Hepatocyte (in vitro differentiated cells): ENCODE data around the gene CCNB1IP1. TPM values are rescaled to one million over a fixed set of nuclear protein-coding genes. Genes with fewer than 3 reads are reported as not detected.

Experiments
- DNase-seq: peaks from one replicate; pipeline ENCODE4 v3.0.0-alpha.2; 2016; ENCODE audit warnings: low spot score
- H2AFZ ChIP-seq: fragments of 200-600 bp; sonication (generic); 2 replicates; pipeline ENCODE4 v1.6.0; 2016; ENCODE audit warnings: antibody characterized with exemption, mild to moderate bottlenecking
- H3K27ac ChIP-seq: fragments of 200-600 bp; sonication (generic); 2 replicates; pipeline ENCODE4 v1.5.1; 2016; ENCODE audit warnings: mild to moderate bottlenecking
- H3K27me3 ChIP-seq: fragments of 200-600 bp; sonication (generic); 2 replicates; pipeline ENCODE4 v1.6.1; 2016
- H3K36me3 ChIP-seq: fragments of 200-600 bp; sonication (generic); replicated peaks from 2 replicates; pipeline ENCODE4 v1.5.1; 2016; ENCODE audit warnings: low read depth; ENCODE audit not compliant: insufficient read depth
- H3K4me1 ChIP-seq: fragments of 200-600 bp; sonication (generic); 2 replicates; pipeline ENCODE4 v1.5.1; 2016; ENCODE audit warnings: mild to moderate bottlenecking, moderate library complexity; ENCODE audit not compliant: insufficient read depth
- H3K4me2 ChIP-seq: fragments of 200-600 bp; sonication (generic); 2 replicates; pipeline ENCODE4 v1.6.0; 2016
- H3K4me3 ChIP-seq: fragments of 200-600 bp; sonication (generic); 2 replicates; pipeline ENCODE4 v1.5.1; 2016; ENCODE audit warnings: mild to moderate bottlenecking
- H3K79me2 ChIP-seq: fragments of 200-600 bp; sonication (generic); 2 replicates; pipeline ENCODE4 v1.6.0; 2017; ENCODE audit warnings: mild to moderate bottlenecking
- H3K9me2 ChIP-seq: fragments of 200-600 bp; sonication (generic); replicated peaks from 2 replicates; pipeline ENCODE4 v1.6.0; 2017; ENCODE audit warnings: mild to moderate bottlenecking; ENCODE audit not compliant: insufficient read depth
- H3K9me3 ChIP-seq: fragments of 200-600 bp; sonication (generic); 2 replicates; pipeline ENCODE4 v1.5.1; 2016; ENCODE audit warnings: low read depth, mild to moderate bottlenecking
- H4K20me1 ChIP-seq: fragments of 200-600 bp; sonication (generic); 2 replicates; pipeline ENCODE4 v1.6.0; 2016; ENCODE audit warnings: mild to moderate bottlenecking; ENCODE audit not compliant: insufficient read depth, poor library complexity, severe bottlenecking
- EZH2 ChIP-seq: fragments of 200-600 bp; sonication (generic); IDR thresholded peaks from 2 replicates; pipeline ENCODE4 v1.6.1; 2016; ENCODE audit warnings: antibody characterized with exemption, mild to moderate bottlenecking, borderline replicate concordance
- EZH2phosphoT487 ChIP-seq: fragments of 200-600 bp; sonication (generic); IDR thresholded peaks from one replicate; pipeline ENCODE4 v1.6.1; 2018; ENCODE audit warnings: antibody characterized with exemption, mild to moderate bottlenecking, low read depth, moderate library complexity; ENCODE audit not compliant: unreplicated experiment, severe bottlenecking
- WGBS: methylation state at CpG from one replicate; pipeline ENCODE4 v1.1.6; 2016; ENCODE audit warnings: low lambda C conversion rate; ENCODE audit errors: missing lambda C conversion rate; 5-methylcytosine and 5-hydroxymethylcytosine counted together
- polyA plus RNA-seq: library from polyadenylated mRNA; unstranded; fragments of >200 nt; fragmentation: Nextera tagmentation; extraction: Ambion mirVana; gene quantifications from 2 replicates; pipeline ENCODE4 v1.2.1, GENCODE V29; 2016
- total RNA-seq: library from RNA; depleted of rRNA; stranded (reverse); fragments of >200 nt; gene quantifications from 2 replicates; pipeline ENCODE4 v1.2.3, GENCODE V29; 2014
- TF ChIP-seq, protein P1 (sequence below): fragments of 200-600 bp; sonication (generic); IDR thresholded peaks from 2 replicates; pipeline ENCODE4 v1.5.1; 2016; ENCODE audit warnings: antibody characterized with exemption, mild to moderate bottlenecking; ENCODE audit not compliant: poor library complexity

The CCNB1IP1 gene
- total and polyA plus RNA-seq, 2 experiments from 2014 or later = 21.3 to 84.8 TPM

DNA sequence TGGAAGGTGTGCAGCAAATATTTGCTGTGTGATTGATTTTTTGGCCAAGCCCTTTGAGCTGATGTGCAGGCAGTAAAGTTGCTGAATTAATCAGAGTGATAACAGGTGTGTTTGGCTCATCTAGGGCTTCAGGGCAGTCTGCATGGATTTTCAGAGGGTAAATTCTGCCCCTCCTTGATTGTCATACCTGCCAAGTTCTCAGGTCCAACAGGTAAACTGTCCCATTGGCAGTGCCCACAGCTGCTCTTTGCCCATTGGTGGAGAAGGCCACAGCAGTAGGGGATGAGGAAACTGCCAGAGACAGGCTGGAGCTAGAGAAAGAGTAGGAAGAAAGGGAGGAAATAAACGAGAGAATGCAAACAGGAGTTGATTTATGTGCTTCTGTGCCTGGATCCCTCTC lies 46.7 kb upstream of the CCNB1IP1 start:
- WGBS = 80% methylated on average over 1 of the region's 1 CpG
- Histone ChIP-seq H3K4me1 (peaks cover 19% of the 10 kb centered on the region), H3K9me3 (no peaks in the 10 kb centered on the region), H3K36me3 (no peaks in the 10 kb centered on the region), H3K27ac (no peak overlapping the region), H4K20me1 (no peaks in the 10 kb centered on the region), H3K9me2 (no peaks in the 10 kb centered on the region), H3K4me3 (no peak overlapping the region), H3K4me2 (no peak overlapping the region), H3K79me2 (no peaks in the 10 kb centered on the region), H3K27me3 (no peaks in the 10 kb centered on the region), H2AFZ (no peak overlapping the region)
- no peak for DNase-seq
- TF ChIP-seq EZH2 (no peak), EZH2phosphoT487 (no peak)
- TF ChIP-seq, protein P1, sequence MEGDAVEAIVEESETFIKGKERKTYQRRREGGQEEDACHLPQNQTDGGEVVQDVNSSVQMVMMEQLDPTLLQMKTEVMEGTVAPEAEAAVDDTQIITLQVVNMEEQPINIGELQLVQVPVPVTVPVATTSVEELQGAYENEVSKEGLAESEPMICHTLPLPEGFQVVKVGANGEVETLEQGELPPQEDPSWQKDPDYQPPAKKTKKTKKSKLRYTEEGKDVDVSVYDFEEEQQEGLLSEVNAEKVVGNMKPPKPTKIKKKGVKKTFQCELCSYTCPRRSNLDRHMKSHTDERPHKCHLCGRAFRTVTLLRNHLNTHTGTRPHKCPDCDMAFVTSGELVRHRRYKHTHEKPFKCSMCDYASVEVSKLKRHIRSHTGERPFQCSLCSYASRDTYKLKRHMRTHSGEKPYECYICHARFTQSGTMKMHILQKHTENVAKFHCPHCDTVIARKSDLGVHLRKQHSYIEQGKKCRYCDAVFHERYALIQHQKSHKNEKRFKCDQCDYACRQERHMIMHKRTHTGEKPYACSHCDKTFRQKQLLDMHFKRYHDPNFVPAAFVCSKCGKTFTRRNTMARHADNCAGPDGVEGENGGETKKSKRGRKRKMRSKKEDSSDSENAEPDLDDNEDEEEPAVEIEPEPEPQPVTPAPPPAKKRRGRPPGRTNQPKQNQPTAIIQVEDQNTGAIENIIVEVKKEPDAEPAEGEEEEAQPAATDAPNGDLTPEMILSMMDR = no peak

DNA sequence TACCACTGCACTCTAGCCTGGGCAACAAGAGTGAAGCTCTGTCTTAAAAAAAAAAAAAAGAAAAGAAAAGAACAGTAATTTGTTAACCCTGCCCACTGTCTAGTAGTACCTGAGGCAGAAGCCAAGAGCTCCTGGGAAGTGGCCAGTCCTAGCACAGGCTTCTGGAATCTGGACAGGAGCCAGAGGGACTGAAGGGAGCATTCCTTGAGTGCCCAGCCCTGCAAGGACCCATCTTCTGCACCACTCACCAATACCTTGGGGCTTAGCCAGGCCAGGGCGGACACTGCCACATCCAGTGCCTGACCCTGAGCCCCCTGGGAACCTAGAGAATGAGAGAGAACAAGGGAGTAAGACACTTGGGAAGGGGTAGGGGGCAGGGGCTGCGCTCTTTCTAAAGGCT lies 44.1 kb upstream of the CCNB1IP1 start:
- H3K27ac ChIP-seq = peak overlapping the region; percentile 98
- H3K9me3 ChIP-seq = no peaks in the 10 kb centered on the region
- no peaks in the 10 kb centered on the region for H3K36me3 ChIP-seq
- H3K79me2 ChIP-seq = no peaks in the 10 kb centered on the region
- 100% methylated on average over 2 of the region's 2 CpGs for WGBS
- DNase-seq = no peak
- no peaks in the 10 kb centered on the region for H3K27me3 ChIP-seq
- H2AFZ ChIP-seq = no peak overlapping the region
- peak overlapping the region; percentile 57 for H3K4me2 ChIP-seq
- H3K9me2 ChIP-seq = no peaks in the 10 kb centered on the region
- no peak overlapping the region for H3K4me3 ChIP-seq
- TF ChIP-seq EZH2 = no peak
- TF ChIP-seq, protein P1 = no peak
- TF ChIP-seq EZH2phosphoT487 = no peak
- peaks cover 19% of the 10 kb centered on the region for H3K4me1 ChIP-seq
- no peaks in the 10 kb centered on the region for H4K20me1 ChIP-seq

DNA sequence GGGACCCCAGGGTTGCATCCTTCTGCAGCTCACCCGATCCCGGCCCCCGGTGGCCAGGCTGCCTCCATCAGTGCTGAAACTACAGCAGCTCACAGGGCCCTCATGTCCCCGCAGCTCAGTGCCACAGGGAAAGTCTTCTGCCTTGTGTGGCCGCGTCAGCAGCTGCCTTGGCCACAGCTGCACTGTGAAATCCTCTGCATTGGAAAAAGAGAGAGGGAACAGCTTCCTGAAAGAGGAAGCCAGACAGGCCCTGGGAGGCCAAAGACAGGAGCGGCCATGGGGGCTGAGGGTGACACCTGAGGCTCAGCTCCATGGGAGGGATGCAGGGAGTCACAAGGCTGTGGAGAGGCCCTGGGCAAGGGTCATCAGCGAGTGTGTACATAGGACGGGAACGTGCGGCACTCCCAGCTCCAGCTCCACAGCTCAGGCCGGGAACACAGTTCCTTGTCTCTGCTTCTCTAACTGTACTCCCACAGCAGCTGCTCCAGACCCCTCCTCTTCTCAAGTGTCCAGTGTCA lies 43.1 kb upstream of the CCNB1IP1 start:
- Histone ChIP-seq H3K4me3 (no peak overlapping the region), H3K9me3 (no peaks in the 10 kb centered on the region), H3K36me3 (no peaks in the 10 kb centered on the region), H3K4me1 (peaks cover 19% of the 10 kb centered on the region), H4K20me1 (no peaks in the 10 kb centered on the region), H3K27me3 (no peaks in the 10 kb centered on the region), H3K79me2 (no peaks in the 10 kb centered on the region), H3K9me2 (no peaks in the 10 kb centered on the region), H3K27ac (peak overlapping the region; percentile 98), H2AFZ (no peak overlapping the region), H3K4me2 (peak overlapping the region; percentile 57)
- DNase-seq = peak; percentile 85
- TF ChIP-seq, protein P1 = no peak
- TF ChIP-seq EZH2 (no peak), EZH2phosphoT487 (no peak)
- 66% methylated on average over 12 of the region's 12 CpGs for WGBS

DNA sequence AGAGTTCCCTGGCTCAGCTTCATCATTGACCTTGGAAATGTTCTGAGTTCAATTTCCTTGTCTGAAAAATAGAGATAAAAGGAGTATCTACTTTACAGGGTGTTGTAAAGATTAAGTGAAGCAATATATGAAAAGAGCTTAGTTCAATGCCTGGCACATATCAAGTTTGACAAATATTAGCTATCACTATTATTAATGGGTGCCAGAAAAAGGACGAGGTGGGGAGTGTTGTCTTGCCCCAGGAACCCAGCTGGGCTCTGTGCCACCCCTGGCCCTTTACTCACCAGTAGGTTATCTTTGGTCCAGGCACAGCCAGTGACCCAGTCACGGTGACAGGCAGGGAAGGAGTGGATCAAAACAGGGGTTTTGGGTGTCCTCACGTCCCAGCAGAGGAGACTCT lies 42.4 kb upstream of the CCNB1IP1 start:
- no peak overlapping the region for H3K4me3 ChIP-seq
- H3K27ac ChIP-seq = peak overlapping the region; percentile 98
- H4K20me1 ChIP-seq = no peaks in the 10 kb centered on the region
- no peak overlapping the region for H3K4me2 ChIP-seq
- H3K27me3 ChIP-seq = no peaks in the 10 kb centered on the region
- 79% methylated on average over 3 of the region's 3 CpGs for WGBS
- no peaks in the 10 kb centered on the region for H3K79me2 ChIP-seq
- H3K9me2 ChIP-seq = no peaks in the 10 kb centered on the region
- peaks cover 5% of the 10 kb centered on the region for H3K36me3 ChIP-seq
- H3K9me3 ChIP-seq = no peaks in the 10 kb centered on the region
- peaks cover 19% of the 10 kb centered on the region for H3K4me1 ChIP-seq
- TF ChIP-seq, protein P1 = no peak
- TF ChIP-seq EZH2phosphoT487 = no peak
- no peak for TF ChIP-seq EZH2
- DNase-seq = no peak
- H2AFZ ChIP-seq = no peak overlapping the region
